Measurements from ENCODE around the gene ATP11A. TPM values are rescaled to one million over a fixed set of nuclear protein-coding genes. Genes with fewer than 3 reads are reported as not detected.

ATP11A gene
- total and polyA plus RNA-seq, 9 of the 15 experiments (the other 6 are each of a cell fraction or from before 2014, with no cell fraction given), result 0.38 to 34.2 (median 4.2) TPM

- intact Hi-C loops (cut with micrococcal nuclease) (no loop called here), in situ Hi-C loops (cut with MboI) (no loop called here)
- Histone ChIP-seq H3K9ac (ENCODE audit: insufficient read depth in 1 of 2, low read depth in 2 of 2, low read length in 2 of 2) (no peak overlapping the region), H3K4me3 (no peak overlapping the region), H3K27ac (ENCODE audit: extremely low read depth, low read depth, low read length) (no peak overlapping the region), H3K27me3 (ENCODE audit: control insufficient read depth in 2 of 2, insufficient read depth in 2 of 2, low read length in 2 of 2) (peaks cover 0 to 6% of the 10 kb centered on the region in 2 experiments; a peak in 2 of 5 replicates), H3K36me3 (ENCODE audit: control insufficient read depth, insufficient read depth, low read length) (no peaks in the 10 kb centered on the region), H4K20me1 (replicated peaks; ENCODE audit: control insufficient read depth, insufficient read depth, low read length) (no peaks in the 10 kb centered on the region), H3K9me3 (replicated peaks; ENCODE audit: control insufficient read depth, insufficient read depth, low read depth, low read length) (no peaks in the 10 kb centered on the region), H3K4me2 (ENCODE audit: insufficient read depth, low read length) (no peak overlapping the region), H3K4me1 (replicated peaks in 1 of 2; ENCODE audit: control insufficient read depth in 2 of 2, insufficient read depth in 2 of 2, low read length in 2 of 2) (peaks cover 3 to 21% of the 10 kb centered on the region in 2 experiments; a peak in 4 of 5 replicates), H3K79me2 (ENCODE audit: control insufficient read depth, insufficient read depth, low read length) (peaks cover 12% of the 10 kb centered on the region), H3K9me1 (ENCODE audit: control insufficient read depth, insufficient read depth, low read length) (no peaks in the 10 kb centered on the region), H2AFZ (ENCODE audit: low read depth, low read length) (no peak overlapping the region)
- FAIRE-seq (no peak), ATAC-seq (no peak), DNase-seq (ENCODE audit: extremely low read depth in 1 of 4, low spot score in 3 of 4) (no peak)
- no TSS peak for BruUV-seq (replicated peaks)
- CTCF ChIA-PET (ENCODE audit: low intra/inter-chr PET ratio), result no interaction called here
- POLR2A ChIA-PET, result interaction anchor here (0.8 to 0.9 kb wide), 2 partner anchors 10 to 25 kb away, joined by 3 read pairs; no protein-coding TSS in a partner anchor
- 72% methylated on average over 5 of the region's 7 CpGs for WGBS (ENCODE audit: insufficient coverage, low coverage, missing lambda C conversion rate)
- TF ChIP-seq PREB (CRISPR knock-in tag; IDR thresholded peaks at IDR 0.05) (no peak), TRIM24 (IDR thresholded peaks at IDR 0.05) (no peak), ZNF707 (CRISPR knock-in tag; conservative IDR thresholded peaks at IDR 0.05) (no peak)
Measured at GRCh38 chr13:112686364-112686763, 3.5 kb upstream of the ATP11A start.

GRCh38 chr13:112686987-112687386 is 2.9 kb upstream of the ATP11A start:
- no peak for FAIRE-seq
- TF ChIP-seq DDX20 (tag; IDR thresholded peaks at IDR 0.05; ENCODE audit: low read depth), result no peak
- TF ChIP-seq RBM17 (IDR thresholded peaks at IDR 0.05; ENCODE audit: borderline replicate concordance, low read depth, low read length), result no peak
- TF ChIP-seq POLR2B (IDR thresholded peaks at IDR 0.05; ENCODE audit: low read depth, partially characterized antibody), result no peak
- TF ChIP-seq PCBP2 (IDR thresholded peaks at IDR 0.05; ENCODE audit: low read depth, low read length, poor library complexity, severe bottlenecking), result no peak
- TF ChIP-seq ZBTB49 (CRISPR knock-in tag; IDR thresholded peaks at IDR 0.05; ENCODE audit: borderline replicate concordance), result no peak

More at GRCh38 chr13:112686987-112687386, 2.9 kb upstream of the ATP11A start:
- ATAC-seq (no peak), DNase-seq (ENCODE audit: extremely low read depth in 1 of 4, low spot score in 3 of 4) (no peak)
- Histone ChIP-seq H3K4me2 (ENCODE audit: insufficient read depth, low read length) (no peak overlapping the region), H3K4me1 (replicated peaks in 1 of 2; ENCODE audit: control insufficient read depth in 2 of 2, insufficient read depth in 2 of 2, low read length in 2 of 2) (peaks cover 9 to 21% of the 10 kb centered on the region in 2 experiments; a peak in 4 of 5 replicates), H3K36me3 (ENCODE audit: control insufficient read depth, insufficient read depth, low read length) (no peaks in the 10 kb centered on the region), H3K9me3 (replicated peaks; ENCODE audit: control insufficient read depth, insufficient read depth, low read depth, low read length) (no peaks in the 10 kb centered on the region), H3K79me2 (ENCODE audit: control insufficient read depth, insufficient read depth, low read length) (peaks cover 18% of the 10 kb centered on the region), H3K4me3 (no peak overlapping the region), H2AFZ (ENCODE audit: low read depth, low read length) (no peak overlapping the region), H3K27ac (ENCODE audit: extremely low read depth, low read depth, low read length) (no peak overlapping the region), H4K20me1 (replicated peaks; ENCODE audit: control insufficient read depth, insufficient read depth, low read length) (peaks cover 2% of the 10 kb centered on the region; the same call in 1 of the 2 replicates), H3K9me1 (ENCODE audit: control insufficient read depth, insufficient read depth, low read length) (no peaks in the 10 kb centered on the region), H3K9ac (ENCODE audit: insufficient read depth in 1 of 2, low read depth in 2 of 2, low read length in 2 of 2) (no peak overlapping the region), H3K27me3 (ENCODE audit: control insufficient read depth in 2 of 2, insufficient read depth in 2 of 2, low read length in 2 of 2) (peaks cover 0 to 6% of the 10 kb centered on the region in 2 experiments; a peak in 1 of 5 replicates)
- CTCF ChIA-PET (ENCODE audit: low intra/inter-chr PET ratio), result no interaction called here
- in situ Hi-C loops (cut with MboI), result no loop called here
- POLR2A ChIA-PET, result interaction anchor here (0.8 to 0.9 kb wide), 2 partner anchors 11 to 24 kb away, joined by 3 read pairs; no protein-coding TSS in a partner anchor
- intact Hi-C loops (cut with micrococcal nuclease), result no loop called here
- BruUV-seq (replicated peaks), result no TSS peak
- WGBS (ENCODE audit: insufficient coverage, low coverage, missing lambda C conversion rate), result 63% methylated on average over 8 of the region's 9 CpGs
